Right lobe of liver (tissue), 6 donors: ENCODE data around the gene ERN1. TPM values are rescaled to one million over a fixed set of nuclear protein-coding genes. Genes with fewer than 3 reads are reported as not detected.
A peak's percentile ranks its signal among the peaks of the same experiment; 100 is the strongest.

Experiments
- ATAC-seq, 4 donors: fragments of 200-7000 bp; cut with Tn5 transposase; one replicate each; pipeline ENCODE4 v1.9.1; 2020; ENCODE audit warnings: mild to moderate bottlenecking in 4 of 4, moderate library complexity in 4 of 4
- DNase-seq, 3 donors: peaks; one replicate each; pipeline ENCODE4 v3.0.0-alpha.2; 2020
- H3K27ac ChIP-seq, 3 donors: fragments of 200-600 bp; one replicate each; pipeline ENCODE4 v1.8.0; 2022
- H3K27me3 ChIP-seq, 2 donors: fragments of 200-600 bp; one replicate each; pipeline ENCODE4 v1.8.0; 2022
- H3K36me3 ChIP-seq, 4 donors: fragments of 200-600 bp; sonication (generic) in 1 of 4; one replicate each; pipeline versions ENCODE4 v1.5.1 to v1.8.0; 2017 to 2022; ENCODE audit warnings: control low read depth in 1 of 4
- H3K4me1 ChIP-seq, 4 donors: fragments of 200-600 bp; sonication (generic) in 1 of 4; one replicate each; pipeline versions ENCODE4 v1.5.1 to v1.8.0; 2017 to 2022; ENCODE audit warnings: control low read depth in 1 of 4
- H3K4me3 ChIP-seq, 3 donors: fragments of 200-600 bp; one replicate each; pipeline ENCODE4 v1.8.0; 2022
- H3K9me3 ChIP-seq, 4 donors: fragments of 200-600 bp; sonication (generic) in 1 of 4; one replicate each; pipeline versions ENCODE4 v1.5.1 to v1.8.0; 2017 to 2022; ENCODE audit warnings: control low read depth in 1 of 4
- POLR2A ChIP-seq: fragments of 450-650 bp; IDR thresholded peaks from one replicate; pipeline ENCODE4 v1.6.1; 2017; ENCODE audit warnings: antibody characterized with exemption, mild to moderate bottlenecking
- WGBS: methylation state at CpG from one replicate; pipeline ENCODE4 v1.1.6; 2018; ENCODE audit warnings: low coverage, low lambda C conversion rate; ENCODE audit not compliant: insufficient coverage; ENCODE audit errors: missing lambda C conversion rate; 5-methylcytosine and 5-hydroxymethylcytosine counted together
- intact Hi-C, 2 donors: fragments of 100-400 bp; cut with DNase I; formaldehyde crosslinking; loops; one replicate each; pipeline versions ENCODE4 v1.11.2 to v1.14.1; 2022
- total RNA-seq, 6 experiments: library from RNA; depleted of rRNA in 2 of 6; stranded (reverse); fragments of >200 nt in 2 of 6; fragmentation: NEBNext Ultra II Directional in 3 of 6; extraction: Animal tissue kit (Norgen Biotek cat#: 25700) in 3 of 6; gene quantifications; one replicate each; pipeline versions ENCODE4 v1.1.0 to v1.2.4, GENCODE V29; 2016 to 2023
- TF ChIP-seq, protein P1 (sequence below), 4 donors: fragments of 200-600 bp in 3 of 4; fragments of 450-650 bp in 1 of 4; IDR thresholded peaks; one replicate each; pipeline versions ENCODE4 v1.5.1 to v1.8.0; 2016 to 2022; ENCODE audit warnings: antibody characterized with exemption in 4 of 4, mild to moderate bottlenecking in 2 of 4
- donor health status: DM: no; HTN: yes; CAD: no.
- donor health status: DM: no; HTN: no; CAD: no.
- donor health status: DM: no; HTN: no; CAD: no.
- donor health status: DM: no; HTN: yes; CAD: no.
- donor health status: DM: no; HTN: yes; CAD: no.

The ERN1 gene
- total RNA-seq, 6 experiments from 2014 or later = 22.7 to 47.6 (median 28.7) TPM

DNA sequence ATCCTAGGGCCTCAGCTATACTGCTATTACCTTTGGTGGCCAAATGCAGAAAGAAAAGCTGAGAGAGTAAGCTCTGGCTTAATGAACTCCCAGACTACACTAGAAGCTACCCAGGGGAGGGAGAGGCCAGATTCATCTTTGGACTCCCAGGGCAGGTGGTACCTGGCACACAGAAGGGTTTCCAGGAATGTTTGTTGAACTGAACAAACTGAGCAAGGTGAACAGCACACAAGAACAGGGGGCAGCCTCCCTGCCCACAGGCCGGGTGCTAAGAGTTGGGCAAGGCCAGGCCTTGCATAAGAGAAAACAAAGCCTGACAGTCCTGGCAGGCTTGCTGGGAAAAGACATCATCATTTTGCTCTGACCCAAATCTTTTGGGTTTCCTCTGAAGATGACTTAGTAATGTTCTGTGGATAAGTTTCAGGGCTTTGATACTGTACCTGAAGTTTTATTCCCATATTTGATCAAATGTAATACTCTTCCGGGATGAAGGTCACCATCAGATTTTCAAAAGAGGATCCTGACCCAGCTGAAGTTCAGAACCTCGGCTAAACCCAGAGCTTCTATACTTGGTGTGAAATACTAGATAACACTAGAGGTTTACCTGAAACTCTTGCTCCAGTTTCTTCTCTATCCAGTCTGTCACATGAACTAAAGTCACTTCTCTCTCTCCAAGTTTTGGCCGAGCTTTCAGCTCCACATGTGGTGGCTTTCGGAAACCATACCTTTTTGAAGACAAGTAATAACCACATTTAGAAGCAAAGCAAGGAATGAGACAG is 20.5 kb upstream of the ERN1 start:
- intact Hi-C loops = loop anchor here in 1 of 2 donors (10.0 kb wide), 1 partner anchor 114 kb away; the partner anchor contains the start of gene TEX2
- peaks cover 0 to 70% (median 30%) of the 10 kb centered on the region in 4 donors for H3K4me1 ChIP-seq
- ATAC-seq (peak; percentile 47 to 78 (median 62)), DNase-seq (peak; percentile 82 to 93 (median 90))
- H3K36me3 ChIP-seq = peaks cover 0 to 10% (median 0%) of the 10 kb centered on the region in 4 donors
- 34% methylated on average over 5 of the region's 5 CpGs for WGBS
- peak overlapping the region; percentile 7 to 96 (median 63) for H3K27ac ChIP-seq
- H3K4me3 ChIP-seq = no peak overlapping the region
- no peaks in the 10 kb centered on the region for H3K27me3 ChIP-seq
- TF ChIP-seq, protein P1, sequence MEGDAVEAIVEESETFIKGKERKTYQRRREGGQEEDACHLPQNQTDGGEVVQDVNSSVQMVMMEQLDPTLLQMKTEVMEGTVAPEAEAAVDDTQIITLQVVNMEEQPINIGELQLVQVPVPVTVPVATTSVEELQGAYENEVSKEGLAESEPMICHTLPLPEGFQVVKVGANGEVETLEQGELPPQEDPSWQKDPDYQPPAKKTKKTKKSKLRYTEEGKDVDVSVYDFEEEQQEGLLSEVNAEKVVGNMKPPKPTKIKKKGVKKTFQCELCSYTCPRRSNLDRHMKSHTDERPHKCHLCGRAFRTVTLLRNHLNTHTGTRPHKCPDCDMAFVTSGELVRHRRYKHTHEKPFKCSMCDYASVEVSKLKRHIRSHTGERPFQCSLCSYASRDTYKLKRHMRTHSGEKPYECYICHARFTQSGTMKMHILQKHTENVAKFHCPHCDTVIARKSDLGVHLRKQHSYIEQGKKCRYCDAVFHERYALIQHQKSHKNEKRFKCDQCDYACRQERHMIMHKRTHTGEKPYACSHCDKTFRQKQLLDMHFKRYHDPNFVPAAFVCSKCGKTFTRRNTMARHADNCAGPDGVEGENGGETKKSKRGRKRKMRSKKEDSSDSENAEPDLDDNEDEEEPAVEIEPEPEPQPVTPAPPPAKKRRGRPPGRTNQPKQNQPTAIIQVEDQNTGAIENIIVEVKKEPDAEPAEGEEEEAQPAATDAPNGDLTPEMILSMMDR (IDR thresholded peaks at IDR 0.05) = no peak
- peak; percentile 20 for TF ChIP-seq POLR2A
- H3K9me3 ChIP-seq = no peaks in the 10 kb centered on the region

DNA sequence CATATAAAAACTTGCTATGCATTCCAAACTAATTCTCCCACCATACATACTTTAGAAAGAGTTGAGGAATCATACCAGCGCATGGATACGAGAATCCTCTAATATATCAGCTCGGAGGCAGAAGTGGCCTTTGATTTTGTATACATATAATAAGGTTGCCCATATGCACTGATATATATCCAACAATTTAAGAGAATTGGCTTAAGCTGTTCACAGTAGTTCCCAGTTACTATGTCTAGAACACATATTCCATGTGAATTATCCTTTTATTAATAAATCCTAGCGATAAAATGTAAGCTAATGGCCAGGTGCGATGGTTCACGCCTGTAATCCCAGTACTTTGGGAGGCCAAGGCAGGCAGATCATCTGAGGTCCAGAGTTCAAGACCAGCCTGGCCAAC is 19.3 kb upstream of the ERN1 start:
- intact Hi-C loops = no loop called here
- Histone ChIP-seq H3K27ac (peak overlapping the region; percentile 3 to 96 (median 39)), H3K27me3 (no peaks in the 10 kb centered on the region), H3K36me3 (peaks cover 0 to 5% (median 0%) of the 10 kb centered on the region in 4 donors), H3K4me3 (no peak overlapping the region), H3K9me3 (no peaks in the 10 kb centered on the region), H3K4me1 (peaks cover 0 to 62% (median 26%) of the 10 kb centered on the region in 4 donors)
- 88% methylated on average over 6 of the region's 6 CpGs for WGBS
- ATAC-seq (no peak), DNase-seq (no peak)
- no peak for TF ChIP-seq POLR2A
- TF ChIP-seq, protein P1 (IDR thresholded peaks at IDR 0.05) = no peak

DNA sequence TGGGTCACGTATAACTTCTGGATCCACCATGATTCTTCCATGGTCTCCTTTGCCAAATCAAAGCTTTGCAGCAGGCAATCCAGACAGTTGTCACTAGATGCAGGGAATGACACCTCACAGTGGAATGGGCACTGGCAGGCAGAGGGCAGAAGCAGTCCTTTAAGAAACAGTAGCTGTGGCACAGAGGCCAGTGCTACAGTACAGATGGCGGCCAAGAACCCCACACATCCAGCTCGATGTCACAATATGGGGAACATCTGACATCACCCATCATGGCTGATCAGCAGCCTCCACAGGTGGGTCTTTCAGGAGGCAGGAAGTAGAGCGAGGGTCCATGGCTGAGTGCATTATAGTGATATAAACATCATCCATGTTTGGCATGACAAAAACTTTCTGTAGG is 18.8 kb upstream of the ERN1 start:
- TF ChIP-seq, protein P1 (IDR thresholded peaks at IDR 0.05) = peak in 3 of 4 donors; percentile 9 to 41 (median 16)
- TF ChIP-seq POLR2A = no peak
- 53% methylated on average over 2 of the region's 4 CpGs for WGBS
- DNase-seq (no peak), ATAC-seq (no peak)
- peaks cover 0 to 4% (median 0%) of the 10 kb centered on the region in 4 donors for H3K36me3 ChIP-seq
- no peaks in the 10 kb centered on the region for H3K27me3 ChIP-seq
- H3K27ac ChIP-seq = peak overlapping the region in 2 of 3 donors; percentile 65 to 96
- H3K4me3 ChIP-seq = no peak overlapping the region
- H3K9me3 ChIP-seq = no peaks in the 10 kb centered on the region
- peaks cover 0 to 63% (median 26%) of the 10 kb centered on the region in 4 donors for H3K4me1 ChIP-seq
- intact Hi-C loops = no loop called here

DNA sequence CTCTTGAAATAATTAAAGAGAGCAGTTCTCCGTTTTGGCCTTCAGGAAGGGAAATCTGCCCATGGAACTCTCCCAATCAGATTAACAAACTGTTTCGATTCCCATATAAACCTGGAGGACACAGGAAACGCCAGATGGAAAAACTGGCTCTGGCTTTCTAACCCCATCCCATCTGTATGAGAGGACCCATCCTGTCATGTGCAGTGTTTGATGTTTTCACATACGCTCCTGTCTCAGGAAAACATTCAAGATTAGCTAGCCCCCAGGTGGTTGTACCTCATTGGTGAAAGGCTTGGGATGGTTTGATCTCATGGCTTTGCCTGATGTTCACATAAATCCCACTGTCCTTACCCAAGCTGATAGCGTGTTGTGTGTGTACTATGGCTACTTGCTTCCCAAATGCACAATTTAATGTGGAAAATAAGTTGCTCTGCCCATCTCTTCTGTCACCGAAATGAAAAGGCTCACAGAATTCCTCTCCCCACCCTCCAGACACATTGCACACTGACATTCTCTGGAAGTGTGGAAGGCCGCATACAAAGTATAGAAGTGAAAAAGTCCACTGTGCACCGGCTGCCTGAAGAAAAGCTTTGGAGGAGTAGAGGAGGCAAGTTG is 18.2 kb upstream of the ERN1 start:
- no peak for TF ChIP-seq POLR2A
- TF ChIP-seq, protein P1 (IDR thresholded peaks at IDR 0.05) = no peak
- Histone ChIP-seq H3K9me3 (no peaks in the 10 kb centered on the region), H3K27me3 (no peaks in the 10 kb centered on the region), H3K4me3 (no peak overlapping the region), H3K4me1 (peaks cover 0 to 63% (median 26%) of the 10 kb centered on the region in 4 donors), H3K27ac (peak overlapping the region; percentile 48 to 96 (median 65)), H3K36me3 (peaks cover 0 to 4% (median 0%) of the 10 kb centered on the region in 4 donors)
- DNase-seq = no peak
- peak in 2 of 4 donors; percentile 1 to 2 for ATAC-seq
- WGBS = 71% methylated on average over 4 of the region's 8 CpGs
- intact Hi-C loops = no loop called here
